MM.1S (cell line): Measurements from ENCODE around the gene BNIP5.
A peak's percentile ranks its signal among the peaks of the same experiment; 100 is the strongest.

ENCODE experiments used
- DNase-seq: peaks from one replicate; pipeline ENCODE4 v3.0.0-alpha.2; 2015
- H2AFZ ChIP-seq: fragments of 300-600 bp; sonication (generic); 2 replicates; pipeline ENCODE4 v1.6.0; 2016; ENCODE audit warnings: antibody characterized with exemption, low read length
- H3F3A ChIP-seq: fragments of 300-600 bp; sonication (generic); 2 replicates; pipeline ENCODE4 v1.6.1; 2016; ENCODE audit warnings: mild to moderate bottlenecking, antibody characterized with exemption, low read length, moderate library complexity, mixed read lengths; ENCODE audit not compliant: insufficient read depth
- H3K27ac ChIP-seq: fragments of 300-600 bp; sonication (generic); 2 replicates; pipeline ENCODE4 v1.5.1; 2016; ENCODE audit warnings: mild to moderate bottlenecking, low read length
- H3K27me3 ChIP-seq: fragments of 300-600 bp; sonication (generic); replicated peaks from 2 replicates; pipeline ENCODE4 v1.6.0; 2016; ENCODE audit warnings: low read length; ENCODE audit not compliant: insufficient read depth
- H3K36me3 ChIP-seq: fragments of 300-600 bp; sonication (generic); replicated peaks from 2 replicates; pipeline ENCODE4 v1.6.1; 2016; ENCODE audit warnings: mild to moderate bottlenecking, low read length, mixed read lengths; ENCODE audit not compliant: insufficient read depth
- H3K4me1 ChIP-seq: fragments of 300-600 bp; sonication (generic); 2 replicates; pipeline ENCODE4 v1.6.1; 2016; ENCODE audit warnings: low read length, mixed read lengths
- H3K4me2 ChIP-seq: fragments of 300-600 bp; sonication (generic); 2 replicates; pipeline ENCODE4 v1.6.0; 2016; ENCODE audit warnings: low read depth, low read length
- H3K4me3 ChIP-seq: fragments of 300-600 bp; sonication (generic); 2 replicates; pipeline ENCODE4 v1.5.1; 2016; ENCODE audit warnings: low read length, mixed read lengths
- H3K79me2 ChIP-seq: fragments of 300-600 bp; sonication (generic); 2 replicates; pipeline ENCODE4 v1.6.1; 2016; ENCODE audit warnings: mixed run types, low read length, mixed read lengths
- H3K9ac ChIP-seq: fragments of 300-600 bp; sonication (generic); 2 replicates; pipeline ENCODE4 v1.6.1; 2016; ENCODE audit warnings: low read length, mixed read lengths
- H3K9me2 ChIP-seq: fragments of 300-600 bp; sonication (generic); replicated peaks from 2 replicates; pipeline ENCODE4 v1.6.1; 2016; ENCODE audit warnings: mild to moderate bottlenecking, low read length, mixed read lengths; ENCODE audit not compliant: insufficient read depth
- H3K9me3 ChIP-seq: fragments of 300-600 bp; sonication (generic); replicated peaks from 2 replicates; pipeline ENCODE4 v1.6.1; 2016; ENCODE audit warnings: mild to moderate bottlenecking, low read length, mixed read lengths; ENCODE audit not compliant: insufficient read depth
- H4K20me1 ChIP-seq: fragments of 300-600 bp; sonication (generic); 2 replicates; pipeline ENCODE4 v1.6.1; 2016; ENCODE audit warnings: mild to moderate bottlenecking, low read length, moderate library complexity, mixed read lengths; ENCODE audit not compliant: insufficient read depth
- EZH2 ChIP-seq: fragments of 300-600 bp; sonication (generic); optimal IDR thresholded peaks from 2 replicates; pipeline ENCODE3; 2017; ENCODE audit warnings: low read depth, mild to moderate bottlenecking, antibody characterized with exemption, low read length, mixed read lengths
- EZH2phosphoT487 ChIP-seq: fragments of 300-600 bp; sonication (generic); IDR thresholded peaks from 2 replicates; pipeline ENCODE4 v1.6.1; 2018; ENCODE audit warnings: antibody characterized with exemption, low read length
- TF ChIP-seq, protein P1 (sequence below): fragments of 300-600 bp; sonication (generic); IDR thresholded peaks from 2 replicates; pipeline ENCODE4 v1.5.1; 2016; ENCODE audit warnings: antibody characterized with exemption, low read length, mixed read lengths

Gene BNIP5

GRCh38 chr6:36345681-36346466 lies 9.2 kb upstream of the BNIP5 start:
- H3K4me3 ChIP-seq = no peak overlapping the region
- no peak overlapping the region for H3K4me2 ChIP-seq
- no peaks in the 10 kb centered on the region for H3F3A ChIP-seq
- H3K9ac ChIP-seq = no peak overlapping the region
- TF ChIP-seq EZH2 (no peak), EZH2phosphoT487 (no peak)
- TF ChIP-seq, protein P1, sequence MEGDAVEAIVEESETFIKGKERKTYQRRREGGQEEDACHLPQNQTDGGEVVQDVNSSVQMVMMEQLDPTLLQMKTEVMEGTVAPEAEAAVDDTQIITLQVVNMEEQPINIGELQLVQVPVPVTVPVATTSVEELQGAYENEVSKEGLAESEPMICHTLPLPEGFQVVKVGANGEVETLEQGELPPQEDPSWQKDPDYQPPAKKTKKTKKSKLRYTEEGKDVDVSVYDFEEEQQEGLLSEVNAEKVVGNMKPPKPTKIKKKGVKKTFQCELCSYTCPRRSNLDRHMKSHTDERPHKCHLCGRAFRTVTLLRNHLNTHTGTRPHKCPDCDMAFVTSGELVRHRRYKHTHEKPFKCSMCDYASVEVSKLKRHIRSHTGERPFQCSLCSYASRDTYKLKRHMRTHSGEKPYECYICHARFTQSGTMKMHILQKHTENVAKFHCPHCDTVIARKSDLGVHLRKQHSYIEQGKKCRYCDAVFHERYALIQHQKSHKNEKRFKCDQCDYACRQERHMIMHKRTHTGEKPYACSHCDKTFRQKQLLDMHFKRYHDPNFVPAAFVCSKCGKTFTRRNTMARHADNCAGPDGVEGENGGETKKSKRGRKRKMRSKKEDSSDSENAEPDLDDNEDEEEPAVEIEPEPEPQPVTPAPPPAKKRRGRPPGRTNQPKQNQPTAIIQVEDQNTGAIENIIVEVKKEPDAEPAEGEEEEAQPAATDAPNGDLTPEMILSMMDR = no peak
- no peaks in the 10 kb centered on the region for H4K20me1 ChIP-seq
- no peak overlapping the region for H2AFZ ChIP-seq
- DNase-seq = no peak
- H3K36me3 ChIP-seq = no peaks in the 10 kb centered on the region
- no peak overlapping the region for H3K27ac ChIP-seq
- no peaks in the 10 kb centered on the region for H3K79me2 ChIP-seq
- H3K9me2 ChIP-seq = no peaks in the 10 kb centered on the region
- H3K27me3 ChIP-seq = no peaks in the 10 kb centered on the region
- H3K9me3 ChIP-seq = no peaks in the 10 kb centered on the region
- peaks cover 8% of the 10 kb centered on the region; the same call in 1 of the 2 replicates for H3K4me1 ChIP-seq

GRCh38 chr6:36343109-36343680 lies 6.5 kb upstream of the BNIP5 start:
- no peaks in the 10 kb centered on the region for H4K20me1 ChIP-seq
- no peaks in the 10 kb centered on the region for H3K79me2 ChIP-seq
- no peak overlapping the region for H2AFZ ChIP-seq
- no peaks in the 10 kb centered on the region for H3K9me3 ChIP-seq
- no peaks in the 10 kb centered on the region for H3K27me3 ChIP-seq
- no peak overlapping the region for H3K27ac ChIP-seq
- no peak for DNase-seq
- no peak overlapping the region for H3K9ac ChIP-seq
- TF ChIP-seq EZH2phosphoT487 (no peak), EZH2 (no peak)
- TF ChIP-seq, protein P1 = no peak
- H3K36me3 ChIP-seq = no peaks in the 10 kb centered on the region
- H3K9me2 ChIP-seq = no peaks in the 10 kb centered on the region
- no peak overlapping the region for H3K4me2 ChIP-seq
- H3K4me3 ChIP-seq = no peak overlapping the region
- H3F3A ChIP-seq = no peaks in the 10 kb centered on the region
- H3K4me1 ChIP-seq = peaks cover 5% of the 10 kb centered on the region; the same call in 1 of the 2 replicates

GRCh38 chr6:36340618-36341454 lies 4.1 kb upstream of the BNIP5 start:
- Histone ChIP-seq H2AFZ (peak overlapping the region; percentile 84), H3K4me2 (peak overlapping the region; percentile 82), H3K9me2 (no peaks in the 10 kb centered on the region), H3K27me3 (no peaks in the 10 kb centered on the region), H3K4me1 (peaks cover 16% of the 10 kb centered on the region), H3K79me2 (no peaks in the 10 kb centered on the region), H3K9me3 (no peaks in the 10 kb centered on the region), H4K20me1 (no peaks in the 10 kb centered on the region), H3K9ac (no peak overlapping the region), H3F3A (no peaks in the 10 kb centered on the region), H3K36me3 (no peaks in the 10 kb centered on the region), H3K4me3 (peak overlapping the region; percentile 39; the same call in 1 of the 2 replicates), H3K27ac (no peak overlapping the region)
- DNase-seq = peak; percentile 63
- TF ChIP-seq, protein P1 = peak; percentile 95
- TF ChIP-seq EZH2phosphoT487 (no peak), EZH2 (no peak)
